Measurements from ENCODE around the gene SLC9A6.

GRCh38 chrX:136045008-136045407 lies 59.8 kb downstream of the SLC9A6 start:
- TF ChIP-seq CTCF (IDR thresholded peaks at IDR 0.05; ENCODE audit: control extremely low read depth in 1 of 3, insufficient read depth in 1 of 3, low read depth in 1 of 3, low read length in 3 of 3) (no peak), POLR2A (IDR thresholded peaks at IDR 0.05; ENCODE audit: control extremely low read depth in 1 of 2, low read depth in 2 of 2, low read length in 2 of 2) (no peak), TEAD4 (IDR thresholded peaks at IDR 0.05; ENCODE audit: low read depth, low read length) (no peak), POLR2AphosphoS5 (IDR thresholded peaks at IDR 0.05; ENCODE audit: low read depth, low read length) (no peak), EP300 (IDR thresholded peaks at IDR 0.05; ENCODE audit: borderline replicate concordance in 1 of 2, low read depth in 2 of 2, low read length in 2 of 2) (no peak)
